Esophagus muscularis mucosa (tissue), 4 donors: ENCODE measurements around the gene CHMP2A. TPM values are rescaled to one million over a fixed set of nuclear protein-coding genes. Genes with fewer than 3 reads are reported as not detected.

Source experiments
- DNase-seq: peaks from one replicate; pipeline ENCODE4 v3.0.0-alpha.2; 2017; ENCODE audit errors: extremely low spot score
- H3K27ac ChIP-seq, 4 donors: fragments of 200-600 bp; sonication (generic); replicated peaks in 1 of 4; 1 replicate in 3 of 4; 2 replicates in 1 of 4; pipeline ENCODE4 v1.5.1; 2016 to 2019; ENCODE audit warnings: mild to moderate bottlenecking in 1 of 4
- H3K27me3 ChIP-seq, 4 donors: fragments of 200-600 bp; sonication (generic); one replicate each; pipeline versions ENCODE4 v1.5.1 to v1.6.0; 2016 to 2019
- H3K36me3 ChIP-seq, 4 donors: fragments of 200-600 bp; sonication (generic); one replicate each; pipeline ENCODE4 v1.5.1; 2016 to 2019
- H3K4me1 ChIP-seq, 4 donors: fragments of 200-600 bp; sonication (generic); one replicate each; pipeline ENCODE4 v1.5.1; 2016 to 2019
- H3K4me3 ChIP-seq, 4 donors: fragments of 200-600 bp; sonication (generic); 1 replicate in 2 of 4; 2 replicates in 2 of 4; pipeline ENCODE4 v1.5.1; 2016 to 2019; ENCODE audit warnings: mild to moderate bottlenecking in 4 of 4, moderate library complexity in 1 of 4
- H3K9me3 ChIP-seq, 4 donors: fragments of 200-600 bp; sonication (generic); 1 replicate in 3 of 4; 2 replicates in 1 of 4; pipeline ENCODE4 v1.5.1; 2016 to 2019
- CTCF ChIP-seq, 3 experiments: fragments of 200-600 bp in 2 of 3; fragments of 450-650 bp in 1 of 3; sonication (generic) in 2 of 3; IDR thresholded peaks; one replicate each; pipeline ENCODE4 v1.5.1; 2017 to 2019; ENCODE audit warnings: antibody characterized with exemption in 3 of 3, mild to moderate bottlenecking in 2 of 3, moderate library complexity in 1 of 3
- EP300 ChIP-seq: sonication (generic); formaldehyde crosslinking; IDR thresholded peaks from one replicate; pipeline ENCODE4 v1.6.1; 2017; ENCODE audit warnings: antibody characterized with exemption
- POLR2A ChIP-seq: fragments of 450-650 bp; IDR thresholded peaks from one replicate; pipeline ENCODE4 v1.6.1; 2017; ENCODE audit warnings: antibody characterized with exemption, moderate library complexity, mild to moderate bottlenecking, low read depth
- POLR2AphosphoS5 ChIP-seq, 2 donors: sonication (generic); formaldehyde crosslinking; IDR thresholded peaks; one replicate each; pipeline ENCODE4 v1.6.1; 2017; ENCODE audit warnings: antibody characterized with exemption in 2 of 2
- WGBS: methylation state at CpG from one replicate; pipeline ENCODE4 v1.1.5; 2018; 5-methylcytosine and 5-hydroxymethylcytosine counted together
- intact Hi-C: fragments of 100-400 bp; cut with DNase I; formaldehyde crosslinking; loops from one replicate; pipeline ENCODE4 v1.15.1; 2023
- total RNA-seq, 4 donors: library from RNA; depleted of rRNA; stranded (reverse); fragments of >200 nt; gene quantifications; one replicate each; pipeline versions ENCODE4 v1.1.0 to v1.2.1, GENCODE V29; 2016

Gene CHMP2A
- total RNA-seq, 4 donors from 2014 or later = 124 to 145 (median 141) TPM

GRCh38 chr19:58571575-58571947 is 16.7 kb upstream of the CHMP2A start:
- Histone ChIP-seq H3K4me1 (peaks cover 22 to 38% (median 31%) of the 10 kb centered on the region in 4 donors), H3K27ac (no peak overlapping the region), H3K9me3 (no peaks in the 10 kb centered on the region), H3K27me3 (no peaks in the 10 kb centered on the region), H3K36me3 (peaks cover 2 to 39% (median 29%) of the 10 kb centered on the region in 4 donors), H3K4me3 (no peak overlapping the region)
- DNase-seq = no peak
- TF ChIP-seq POLR2AphosphoS5 (IDR thresholded peaks at IDR 0.05) = no peak
- no peak for TF ChIP-seq EP300
- no peak for TF ChIP-seq CTCF (IDR thresholded peaks at IDR 0.05)
- no peak for TF ChIP-seq POLR2A
- 94% methylated on average over 8 of the region's 8 CpGs for WGBS
- intact Hi-C loops = no loop called here

GRCh38 chr19:58570770-58571574 is 16.1 kb upstream of the CHMP2A start:
- H3K4me3 ChIP-seq = no peak overlapping the region
- TF ChIP-seq CTCF (IDR thresholded peaks at IDR 0.05) (no peak), POLR2A (no peak), EP300 (no peak), POLR2AphosphoS5 (IDR thresholded peaks at IDR 0.05) (no peak)
- H3K27ac ChIP-seq = no peak overlapping the region
- H3K36me3 ChIP-seq = peaks cover 4 to 44% (median 32%) of the 10 kb centered on the region in 4 donors
- 98% methylated on average over 7 of the region's 25 CpGs for WGBS
- H3K27me3 ChIP-seq = no peaks in the 10 kb centered on the region
- intact Hi-C loops = no loop called here
- H3K9me3 ChIP-seq = no peaks in the 10 kb centered on the region
- H3K4me1 ChIP-seq = peaks cover 16 to 32% (median 25%) of the 10 kb centered on the region in 4 donors
- no peak for DNase-seq

- 89% methylated on average over 4 of the region's 8 CpGs for WGBS
- peaks cover 4 to 44% (median 32%) of the 10 kb centered on the region in 4 donors for H3K36me3 ChIP-seq
- intact Hi-C loops = no loop called here
- H3K27me3 ChIP-seq = no peaks in the 10 kb centered on the region
- no peaks in the 10 kb centered on the region for H3K9me3 ChIP-seq
- no peak overlapping the region for H3K27ac ChIP-seq
- DNase-seq = no peak
- TF ChIP-seq POLR2A = no peak
- no peak for TF ChIP-seq POLR2AphosphoS5 (IDR thresholded peaks at IDR 0.05)
- no peak for TF ChIP-seq EP300
- TF ChIP-seq CTCF (IDR thresholded peaks at IDR 0.05) = no peak
- H3K4me1 ChIP-seq = peaks cover 16 to 29% (median 23%) of the 10 kb centered on the region in 4 donors
- H3K4me3 ChIP-seq = no peak overlapping the region
These were observed 15.2 kb upstream of the CHMP2A start for GRCh38 chr19:58569943-58570670.

GRCh38 chr19:58569191-58569942 is 14.5 kb upstream of the CHMP2A start:
- TF ChIP-seq POLR2A (no peak), POLR2AphosphoS5 (IDR thresholded peaks at IDR 0.05) (no peak), CTCF (IDR thresholded peaks at IDR 0.05) (no peak), EP300 (no peak)
- H3K4me3 ChIP-seq = no peak overlapping the region
- H3K27me3 ChIP-seq = no peaks in the 10 kb centered on the region
- peaks cover 4 to 44% (median 32%) of the 10 kb centered on the region in 4 donors for H3K36me3 ChIP-seq
- H3K9me3 ChIP-seq = no peaks in the 10 kb centered on the region
- peaks cover 12 to 24% (median 19%) of the 10 kb centered on the region in 4 donors for H3K4me1 ChIP-seq
- H3K27ac ChIP-seq = no peak overlapping the region
- intact Hi-C loops = no loop called here
- 98% methylated on average over 5 of the region's 6 CpGs for WGBS
- DNase-seq = no peak
